Measurements from ENCODE around the gene SLC38A2.

Gene SLC38A2

GRCh38 chr12:46372544-46373300 is at the start of gene SLC38A2:
SLC38A2 (minus strand) TSS chr12:46372773; CDS start chr12:46371293, 1,480 bp downstream.
- Mint-ChIP-seq H3K9me3 (no peaks in the 10 kb centered on the region), H3K4me1 (peaks cover 48% of the 10 kb centered on the region), H3K27ac (peak within 1 kb of the TSS; percentile 99), H3K27me3 (no peaks in the 10 kb centered on the region), H3K4me3 (peak within 1 kb of the TSS; percentile 98), H3K36me3 (peaks cover 26% of the 10 kb centered on the region)

GRCh38 chr12:46419675-46420074 is 47.1 kb upstream of the SLC38A2 start:
- no peaks in the 10 kb centered on the region for H3K4me1 Mint-ChIP-seq
- no peak overlapping the region for H3K27ac Mint-ChIP-seq
- no peak overlapping the region for H3K4me3 Mint-ChIP-seq
- H3K36me3 Mint-ChIP-seq = peaks cover 18% of the 10 kb centered on the region
- H3K9me3 Mint-ChIP-seq = peaks cover 13% of the 10 kb centered on the region
- H3K27me3 Mint-ChIP-seq = no peaks in the 10 kb centered on the region

- no peaks in the 10 kb centered on the region for H3K27me3 Mint-ChIP-seq
- H3K4me1 Mint-ChIP-seq = no peaks in the 10 kb centered on the region
- H3K4me3 Mint-ChIP-seq = no peak overlapping the region
- H3K9me3 Mint-ChIP-seq = peaks cover 8% of the 10 kb centered on the region
- H3K36me3 Mint-ChIP-seq = peaks cover 13% of the 10 kb centered on the region
- H3K27ac Mint-ChIP-seq = no peak overlapping the region
Observed at GRCh38 chr12:46415552-46415951, 43.0 kb upstream of the SLC38A2 start.

GRCh38 chr12:46414591-46415268 is 42.2 kb upstream of the SLC38A2 start:
- no peaks in the 10 kb centered on the region for H3K4me1 Mint-ChIP-seq
- no peaks in the 10 kb centered on the region for H3K27me3 Mint-ChIP-seq
- H3K4me3 Mint-ChIP-seq = no peak overlapping the region
- peaks cover 4% of the 10 kb centered on the region for H3K9me3 Mint-ChIP-seq
- no peak overlapping the region for H3K27ac Mint-ChIP-seq
- peaks cover 11% of the 10 kb centered on the region for H3K36me3 Mint-ChIP-seq

GRCh38 chr12:46413368-46413767 is 40.8 kb upstream of the SLC38A2 start:
- no peaks in the 10 kb centered on the region for H3K27me3 Mint-ChIP-seq
- H3K4me1 Mint-ChIP-seq = no peaks in the 10 kb centered on the region
- H3K27ac Mint-ChIP-seq = no peak overlapping the region
- H3K4me3 Mint-ChIP-seq = no peak overlapping the region
- H3K9me3 Mint-ChIP-seq = no peaks in the 10 kb centered on the region
- peaks cover 6% of the 10 kb centered on the region for H3K36me3 Mint-ChIP-seq

- Mint-ChIP-seq H3K4me3 (no peak overlapping the region), H3K27me3 (no peaks in the 10 kb centered on the region), H3K4me1 (peaks cover 2% of the 10 kb centered on the region), H3K27ac (no peak overlapping the region), H3K36me3 (peaks cover 4% of the 10 kb centered on the region), H3K9me3 (no peaks in the 10 kb centered on the region)
Observed at GRCh38 chr12:46412857-46413256, 40.3 kb upstream of the SLC38A2 start.

- H3K4me1 Mint-ChIP-seq = peaks cover 21% of the 10 kb centered on the region
- H3K36me3 Mint-ChIP-seq = peaks cover 2% of the 10 kb centered on the region
- H3K9me3 Mint-ChIP-seq = no peaks in the 10 kb centered on the region
- H3K4me3 Mint-ChIP-seq = no peak overlapping the region
- H3K27ac Mint-ChIP-seq = no peak overlapping the region
- H3K27me3 Mint-ChIP-seq = no peaks in the 10 kb centered on the region
Observed at GRCh38 chr12:46410495-46410894, 37.9 kb upstream of the SLC38A2 start.

GRCh38 chr12:46409974-46410373 is 37.4 kb upstream of the SLC38A2 start:
- H3K27ac Mint-ChIP-seq = no peak overlapping the region
- no peaks in the 10 kb centered on the region for H3K27me3 Mint-ChIP-seq
- H3K9me3 Mint-ChIP-seq = no peaks in the 10 kb centered on the region
- peaks cover 2% of the 10 kb centered on the region for H3K36me3 Mint-ChIP-seq
- no peak overlapping the region for H3K4me3 Mint-ChIP-seq
- peaks cover 25% of the 10 kb centered on the region for H3K4me1 Mint-ChIP-seq

- no peak overlapping the region for H3K4me3 Mint-ChIP-seq
- H3K4me1 Mint-ChIP-seq = peaks cover 30% of the 10 kb centered on the region
- H3K9me3 Mint-ChIP-seq = no peaks in the 10 kb centered on the region
- H3K27ac Mint-ChIP-seq = no peak overlapping the region
- peaks cover 2% of the 10 kb centered on the region for H3K36me3 Mint-ChIP-seq
- H3K27me3 Mint-ChIP-seq = no peaks in the 10 kb centered on the region
Observed at GRCh38 chr12:46409342-46409741, 36.8 kb upstream of the SLC38A2 start.

- Mint-ChIP-seq H3K4me3 (no peak overlapping the region), H3K4me1 (peaks cover 39% of the 10 kb centered on the region), H3K9me3 (no peaks in the 10 kb centered on the region), H3K36me3 (no peaks in the 10 kb centered on the region), H3K27ac (no peak overlapping the region), H3K27me3 (no peaks in the 10 kb centered on the region)
Observed at GRCh38 chr12:46408441-46408840, 35.9 kb upstream of the SLC38A2 start.

GRCh38 chr12:46407361-46407760 is 34.8 kb upstream of the SLC38A2 start:
- H3K27me3 Mint-ChIP-seq = no peaks in the 10 kb centered on the region

GRCh38 chr12:46406352-46407027 is 33.9 kb upstream of the SLC38A2 start:
- Mint-ChIP-seq H3K4me3 (no peak overlapping the region), H3K27ac (no peak overlapping the region), H3K9me3 (no peaks in the 10 kb centered on the region), H3K4me1 (peaks cover 55% of the 10 kb centered on the region), H3K27me3 (no peaks in the 10 kb centered on the region), H3K36me3 (no peaks in the 10 kb centered on the region)

More at GRCh38 chr12:46407361-46407760, 34.8 kb upstream of the SLC38A2 start:
- H3K9me3 Mint-ChIP-seq = no peaks in the 10 kb centered on the region
- no peak overlapping the region for H3K4me3 Mint-ChIP-seq
- peaks cover 49% of the 10 kb centered on the region for H3K4me1 Mint-ChIP-seq
- peak overlapping the region; percentile 24 for H3K27ac Mint-ChIP-seq
- H3K36me3 Mint-ChIP-seq = no peaks in the 10 kb centered on the region

- H3K27me3 Mint-ChIP-seq = no peaks in the 10 kb centered on the region
- H3K9me3 Mint-ChIP-seq = peaks cover 6% of the 10 kb centered on the region
- H3K27ac Mint-ChIP-seq = no peak overlapping the region
- H3K36me3 Mint-ChIP-seq = no peaks in the 10 kb centered on the region
- peaks cover 66% of the 10 kb centered on the region for H3K4me1 Mint-ChIP-seq
- H3K4me3 Mint-ChIP-seq = no peak overlapping the region
Observed at GRCh38 chr12:46404733-46405132, 32.2 kb upstream of the SLC38A2 start.

- Mint-ChIP-seq H3K27ac (no peak overlapping the region), H3K4me3 (no peak overlapping the region), H3K36me3 (no peaks in the 10 kb centered on the region), H3K27me3 (no peaks in the 10 kb centered on the region), H3K4me1 (peaks cover 71% of the 10 kb centered on the region), H3K9me3 (peaks cover 6% of the 10 kb centered on the region)
Observed at GRCh38 chr12:46404225-46404631, 31.7 kb upstream of the SLC38A2 start.

GRCh38 chr12:46403719-46404070 is 31.1 kb upstream of the SLC38A2 start:
- Mint-ChIP-seq H3K4me3 (no peak overlapping the region), H3K4me1 (peaks cover 76% of the 10 kb centered on the region), H3K9me3 (peaks cover 6% of the 10 kb centered on the region), H3K27ac (no peak overlapping the region), H3K27me3 (no peaks in the 10 kb centered on the region), H3K36me3 (no peaks in the 10 kb centered on the region)
